HepG2 (cell line): ENCODE data around the gene SRCIN1. TPM values are rescaled to one million over a fixed set of nuclear protein-coding genes. Genes with fewer than 3 reads are reported as not detected.
A peak's percentile ranks its signal among the peaks of the same experiment; 100 is the strongest.

ENCODE experiments used
- AGO1 ChIP-seq: fragments of 200-400 bp; formaldehyde crosslinking; IDR thresholded peaks from 2 replicates; pipeline ENCODE4 v1.6.1; 2017; ENCODE audit warnings: mild to moderate bottlenecking, low read depth, low read length, moderate library complexity; ENCODE audit not compliant: poor library complexity, severe bottlenecking
- CBX1 ChIP-seq: IDR thresholded peaks from one replicate; pipeline ENCODE4 v1.6.1; 2016; ENCODE audit warnings: antibody characterized with exemption, low read depth
- DR1 ChIP-seq: sonication (generic); formaldehyde crosslinking; IDR thresholded peaks from 2 replicates; pipeline ENCODE4 v1.8.0; 2021; ENCODE audit warnings: mild to moderate bottlenecking, missing genetic modification reagents, inconsistent platforms
- E2F1 ChIP-seq: sonication (generic); formaldehyde crosslinking; IDR thresholded peaks from 2 replicates; pipeline ENCODE4 v1.5.0; 2020; ENCODE audit warnings: missing genetic modification reagents
- FOXA3 ChIP-seq: IDR thresholded peaks from 2 replicates; pipeline ENCODE4 v1.6.1; 2016; ENCODE audit warnings: missing genetic modification reagents, missing compliant biosample characterization
- GPN1 ChIP-seq: sonication (generic); formaldehyde crosslinking; IDR thresholded peaks from 2 replicates; pipeline ENCODE4 v1.5.1; 2020; ENCODE audit warnings: missing genetic modification reagents, borderline replicate concordance
- HIVEP1 ChIP-seq: sonication (generic); formaldehyde crosslinking; IDR thresholded peaks from 2 replicates; pipeline ENCODE4 v1.4.0; 2020; ENCODE audit warnings: mild to moderate bottlenecking, missing genetic modification reagents
- IRX3 ChIP-seq: sonication (generic); formaldehyde crosslinking; IDR thresholded peaks from 2 replicates; pipeline ENCODE4 v1.8.1; 2023; ENCODE audit warnings: mild to moderate bottlenecking, low read depth, missing genetic modification reagents, borderline replicate concordance
- KDM6A ChIP-seq: IDR thresholded peaks from 2 replicates; pipeline ENCODE4 v1.6.1; 2016; ENCODE audit warnings: low read depth
- KLF15 ChIP-seq: sonication (generic); formaldehyde crosslinking; IDR thresholded peaks from 2 replicates; pipeline ENCODE4 v1.8.1; 2023; ENCODE audit warnings: borderline replicate concordance, mild to moderate bottlenecking, inconsistent platforms, missing genetic modification reagents, mixed read lengths
- NCOA1 ChIP-seq: sonication (generic); formaldehyde crosslinking; IDR thresholded peaks from 2 replicates; pipeline ENCODE4 v1.9.0; 2021; ENCODE audit warnings: missing genetic modification reagents
- POLR2A ChIP-seq, 2 experiments: IDR thresholded peaks; 2 replicates each; pipeline ENCODE4 v1.6.1; 2011; ENCODE audit warnings: low read depth in 2 of 2, low read length in 2 of 2, mild to moderate bottlenecking in 1 of 2, moderate library complexity in 1 of 2; ENCODE audit not compliant: insufficient read depth in 1 of 2
- POLR2AphosphoS2 ChIP-seq: IDR thresholded peaks from 2 replicates; pipeline ENCODE4 v1.6.1; 2011; ENCODE audit warnings: low read depth, low read length, improper control_type of control experiment
- PRMT3 ChIP-seq: sonication (generic); formaldehyde crosslinking; IDR thresholded peaks from 2 replicates; pipeline ENCODE4 v1.8.1; 2022; ENCODE audit warnings: low read depth, mild to moderate bottlenecking, moderate library complexity, missing genetic modification reagents, borderline replicate concordance
- SAP130 ChIP-seq: IDR thresholded peaks from 2 replicates; pipeline ENCODE4 v1.6.1; 2016; ENCODE audit warnings: low read depth
- TRIM24 ChIP-seq: sonication (generic); formaldehyde crosslinking; IDR thresholded peaks from 2 replicates; pipeline ENCODE4 v1.8.0; 2022; ENCODE audit warnings: mild to moderate bottlenecking, missing genetic modification reagents
- YY1 ChIP-seq: IDR thresholded peaks from 2 replicates; pipeline ENCODE4 v1.6.1; 2011; ENCODE audit warnings: low read length, low read depth, moderate library complexity, mild to moderate bottlenecking; ENCODE audit not compliant: insufficient read depth, insufficient replicate concordance
- ZFP36L2 ChIP-seq: sonication (generic); formaldehyde crosslinking; IDR thresholded peaks from 2 replicates; pipeline ENCODE4 v1.4.0; 2020; ENCODE audit warnings: missing genetic modification reagents
- ZFP62 ChIP-seq: sonication (generic); formaldehyde crosslinking; IDR thresholded peaks from 2 replicates; pipeline ENCODE4 v1.4.0; 2020; ENCODE audit warnings: missing genetic modification reagents
- ZFP90 ChIP-seq: sonication (generic); formaldehyde crosslinking; IDR thresholded peaks from 2 replicates; pipeline ENCODE4 v1.8.0; 2022; ENCODE audit warnings: missing genetic modification reagents, mild to moderate bottlenecking, inconsistent platforms, borderline replicate concordance
- ZFX ChIP-seq: sonication (generic); formaldehyde crosslinking; IDR thresholded peaks from 2 replicates; pipeline ENCODE4 v1.4.0; 2020; ENCODE audit warnings: mild to moderate bottlenecking, low read depth, missing genetic modification reagents, moderate library complexity
- ZNF326 ChIP-seq: sonication (generic); formaldehyde crosslinking; IDR thresholded peaks from 2 replicates; pipeline ENCODE4 v1.4.0; 2020; ENCODE audit warnings: missing genetic modification reagents, borderline replicate concordance
- ZNF367 ChIP-seq: sonication (generic); formaldehyde crosslinking; IDR thresholded peaks from 2 replicates; pipeline ENCODE4 v1.4.0; 2020; ENCODE audit warnings: missing genetic modification reagents, borderline replicate concordance
- ZNF607 ChIP-seq: sonication (generic); formaldehyde crosslinking; IDR thresholded peaks from 2 replicates; pipeline ENCODE4 v1.5.1; 2020; ENCODE audit warnings: missing genetic modification reagents, mild to moderate bottlenecking, borderline replicate concordance
- ZNF644 ChIP-seq: IDR thresholded peaks from 2 replicates; pipeline ENCODE4 v1.6.1; 2016; ENCODE audit warnings: low read depth
- ZNF737 ChIP-seq: sonication (generic); formaldehyde crosslinking; IDR thresholded peaks from 2 replicates; pipeline ENCODE4 v1.5.0; 2020; ENCODE audit warnings: missing genetic modification reagents, mild to moderate bottlenecking, borderline replicate concordance
- ZNF777 ChIP-seq: sonication (generic); formaldehyde crosslinking; IDR thresholded peaks from 2 replicates; pipeline ENCODE4 v1.4.0; 2020; ENCODE audit warnings: missing genetic modification reagents
- ZSCAN25 ChIP-seq: sonication (generic); formaldehyde crosslinking; IDR thresholded peaks from 2 replicates; pipeline ENCODE4 v1.8.0; 2022; ENCODE audit warnings: mild to moderate bottlenecking, missing genetic modification reagents
- ZZZ3 ChIP-seq: sonication (generic); formaldehyde crosslinking; IDR thresholded peaks from 2 replicates; pipeline ENCODE4 v1.4.0; 2020; ENCODE audit warnings: missing genetic modification reagents, mild to moderate bottlenecking, borderline replicate concordance
- polyA plus RNA-seq, 8 experiments: library from polyadenylated mRNA; depleted of rRNA in 3 of 8; stranded (reverse) in 7 of 8; unstranded in 1 of 8; fragments of >200 nt; fragmentation: Illumina TruSeq in 4 of 8; extraction: Trizol in 4 of 8; gene quantifications; 2 replicates each; pipeline versions ENCODE4 v1.2.1 to v1.2.3, GENCODE V29; 2011 to 2016; ENCODE audit warnings: low read depth in 4 of 8, missing spikeins in 1 of 8, mixed read lengths in 1 of 8; ENCODE audit not compliant: insufficient read depth in 1 of 8
- total RNA-seq, 5 experiments: library from RNA; depleted of rRNA; stranded (reverse); fragments of >200 nt; fragmentation: Illumina TruSeq; extraction: Trizol; gene quantifications; 2 replicates each; pipeline ENCODE4 v1.2.3, GENCODE V29; 2016; ENCODE audit warnings: low read depth in 1 of 5
- TF ChIP-seq, protein P1 (sequence below): IDR thresholded peaks from 2 replicates; pipeline ENCODE4 v1.6.1; 2012; ENCODE audit warnings: inconsistent platforms
- TF ChIP-seq, protein P2 (sequence below): sonication (generic); formaldehyde crosslinking; conservative IDR thresholded peaks from 2 replicates; pipeline ENCODE4 v1.8.0; 2022; ENCODE audit warnings: mild to moderate bottlenecking, moderate library complexity, missing genetic modification reagents

The SRCIN1 gene
- total and polyA plus RNA-seq, 2 of the 13 experiments (the other 11 are each of a cell fraction or from before 2014, with no cell fraction given) = 1.2 to 9.6 TPM

GRCh38 chr17:38510421-38511149 is 95.2 kb downstream of the SRCIN1 start (continued):
- TF ChIP-seq ZZZ3 (CRISPR knock-in tag) (no peak), DR1 (no peak), CBX1 (no peak), E2F1 (no peak), ZFP62 (CRISPR knock-in tag) (no peak), FOXA3 (CRISPR knock-in tag) (no peak), KDM6A (CRISPR knock-in tag) (no peak), KLF15 (CRISPR knock-in tag) (no peak), ZFP36L2 (CRISPR knock-in tag) (no peak), ZFX (CRISPR knock-in tag) (peak; percentile 19), ZSCAN25 (CRISPR knock-in tag) (no peak), YY1 (peak; percentile 65), PRMT3 (CRISPR knock-in tag) (no peak), HIVEP1 (no peak), TRIM24 (CRISPR knock-in tag) (no peak), ZNF367 (CRISPR knock-in tag) (no peak), SAP130 (CRISPR knock-in tag) (no peak), ZNF737 (CRISPR knock-in tag) (no peak), POLR2A (IDR thresholded peaks at IDR 0.05; ENCODE audit: insufficient read depth in 1 of 2, low read depth in 2 of 2, low read length in 2 of 2) (no peak), ZNF326 (CRISPR knock-in tag) (no peak), ZNF644 (no peak), GPN1 (CRISPR knock-in tag) (no peak), IRX3 (CRISPR knock-in tag) (no peak), ZFP90 (no peak), AGO1 (no peak), ZNF777 (CRISPR knock-in tag) (peak; percentile 92), NCOA1 (CRISPR knock-in tag) (no peak), POLR2AphosphoS2 (no peak), ZNF607 (no peak)
- TF ChIP-seq, protein P1, sequence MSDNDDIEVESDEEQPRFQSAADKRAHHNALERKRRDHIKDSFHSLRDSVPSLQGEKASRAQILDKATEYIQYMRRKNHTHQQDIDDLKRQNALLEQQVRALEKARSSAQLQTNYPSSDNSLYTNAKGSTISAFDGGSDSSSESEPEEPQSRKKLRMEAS = peak; percentile 66; the same call in 1 of the 2 replicates
- TF ChIP-seq, protein P2, sequence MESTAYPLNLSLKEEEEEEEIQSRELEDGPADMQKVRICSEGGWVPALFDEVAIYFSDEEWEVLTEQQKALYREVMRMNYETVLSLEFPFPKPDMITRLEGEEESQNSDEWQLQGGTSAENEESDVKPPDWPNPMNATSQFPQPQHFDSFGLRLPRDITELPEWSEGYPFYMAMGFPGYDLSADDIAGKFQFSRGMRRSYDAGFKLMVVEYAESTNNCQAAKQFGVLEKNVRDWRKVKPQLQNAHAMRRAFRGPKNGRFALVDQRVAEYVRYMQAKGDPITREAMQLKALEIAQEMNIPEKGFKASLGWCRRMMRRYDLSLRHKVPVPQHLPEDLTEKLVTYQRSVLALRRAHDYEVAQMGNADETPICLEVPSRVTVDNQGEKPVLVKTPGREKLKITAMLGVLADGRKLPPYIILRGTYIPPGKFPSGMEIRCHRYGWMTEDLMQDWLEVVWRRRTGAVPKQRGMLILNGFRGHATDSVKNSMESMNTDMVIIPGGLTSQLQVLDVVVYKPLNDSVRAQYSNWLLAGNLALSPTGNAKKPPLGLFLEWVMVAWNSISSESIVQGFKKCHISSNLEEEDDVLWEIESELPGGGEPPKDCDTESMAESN = no peak
